Epithelial cell of prostate (primary cell): ENCODE measurements around the gene PCDHA10.

ENCODE experiments used
- DNase-seq: peaks from one replicate; pipeline ENCODE4 v3.0.0-alpha.2; 2011; ENCODE audit warnings: low read depth, low spot score
- H3K27ac ChIP-seq: fragments of 450-650 bp; 2 replicates; pipeline ENCODE4 v1.5.1; 2017; ENCODE audit warnings: mild to moderate bottlenecking

PCDHA10 gene

DNA sequence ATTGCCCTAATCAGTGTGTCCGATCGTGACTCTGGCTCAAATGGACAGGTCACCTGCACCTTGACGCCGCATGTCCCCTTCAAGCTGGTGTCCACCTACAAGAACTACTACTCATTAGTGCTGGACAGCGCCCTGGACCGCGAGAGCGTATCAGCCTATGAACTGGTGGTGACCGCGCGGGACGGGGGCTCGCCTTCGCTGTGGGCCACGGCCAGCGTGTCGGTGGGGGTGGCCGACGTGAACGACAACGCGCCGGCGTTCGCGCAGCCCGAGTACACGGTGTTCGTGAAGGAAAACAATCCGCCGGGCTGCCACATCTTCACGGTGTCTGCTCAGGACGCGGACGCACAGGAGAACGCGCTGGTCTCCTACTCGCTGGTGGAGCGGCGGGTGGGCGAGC is 27.7 kb downstream of the PCDHA10 start:
- DNase-seq = no peak
- H3K27ac ChIP-seq = no peak overlapping the region

DNA sequence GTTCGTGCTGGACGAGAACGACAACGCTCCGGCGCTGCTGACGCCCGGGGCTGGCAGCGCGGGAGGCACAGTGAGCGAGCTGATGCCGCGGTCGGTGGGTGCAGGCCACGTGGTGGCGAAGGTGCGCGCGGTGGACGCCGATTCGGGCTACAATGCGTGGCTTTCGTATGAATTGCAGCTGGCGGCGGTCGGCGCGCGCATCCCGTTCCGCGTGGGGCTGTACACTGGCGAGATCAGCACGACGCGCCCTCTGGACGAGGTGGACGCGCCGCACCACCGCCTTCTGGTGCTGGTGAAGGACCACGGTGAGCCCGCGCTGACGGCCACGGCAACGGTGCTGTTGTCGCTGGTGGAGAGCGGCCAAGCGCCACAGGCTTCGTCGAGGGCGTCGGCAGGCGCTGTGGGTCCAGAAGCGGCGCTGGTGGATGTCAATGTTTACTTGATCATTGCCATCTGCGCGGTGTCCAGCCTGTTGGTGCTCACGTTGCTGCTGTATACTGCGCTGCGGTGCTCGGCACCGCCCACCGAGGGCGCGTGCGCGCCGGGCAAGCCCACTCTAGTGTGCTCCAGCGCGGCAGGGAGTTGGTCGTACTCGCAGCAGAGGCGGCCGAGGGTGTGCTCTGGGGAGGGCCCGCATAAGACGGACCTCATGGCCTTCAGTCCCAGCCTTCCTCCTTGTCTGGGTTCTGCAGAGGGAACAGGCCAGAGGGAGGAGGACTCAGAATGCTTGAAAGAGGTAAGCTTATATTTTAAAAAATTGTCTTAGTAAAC is 28.4 kb downstream of the PCDHA10 start:
- DNase-seq = no peak
- H3K27ac ChIP-seq = no peak overlapping the region

DNA sequence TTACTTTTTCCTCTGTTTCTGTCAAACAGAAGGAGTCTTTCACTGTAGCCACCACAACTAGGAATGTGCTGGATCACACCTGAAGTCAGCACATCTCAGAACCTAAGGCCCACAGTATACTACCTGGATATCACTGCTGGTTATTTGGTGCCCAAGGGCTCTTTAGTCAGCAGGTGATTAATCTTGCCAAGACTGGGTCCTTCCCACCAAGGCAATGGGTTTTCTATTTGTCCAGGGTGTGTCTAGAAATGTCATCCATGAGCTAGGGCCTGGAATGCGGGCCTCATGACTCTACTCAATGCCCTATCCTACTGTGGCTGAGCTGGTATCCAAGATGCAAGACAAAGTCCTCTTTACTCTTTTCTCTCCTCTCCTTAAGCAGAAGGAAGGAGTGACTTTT is 60.6 kb downstream of the PCDHA10 start:
- DNase-seq = no peak
- H3K27ac ChIP-seq = no peak overlapping the region
